ENCODE results near the gene BDKRB2.

BDKRB2 gene

DNA sequence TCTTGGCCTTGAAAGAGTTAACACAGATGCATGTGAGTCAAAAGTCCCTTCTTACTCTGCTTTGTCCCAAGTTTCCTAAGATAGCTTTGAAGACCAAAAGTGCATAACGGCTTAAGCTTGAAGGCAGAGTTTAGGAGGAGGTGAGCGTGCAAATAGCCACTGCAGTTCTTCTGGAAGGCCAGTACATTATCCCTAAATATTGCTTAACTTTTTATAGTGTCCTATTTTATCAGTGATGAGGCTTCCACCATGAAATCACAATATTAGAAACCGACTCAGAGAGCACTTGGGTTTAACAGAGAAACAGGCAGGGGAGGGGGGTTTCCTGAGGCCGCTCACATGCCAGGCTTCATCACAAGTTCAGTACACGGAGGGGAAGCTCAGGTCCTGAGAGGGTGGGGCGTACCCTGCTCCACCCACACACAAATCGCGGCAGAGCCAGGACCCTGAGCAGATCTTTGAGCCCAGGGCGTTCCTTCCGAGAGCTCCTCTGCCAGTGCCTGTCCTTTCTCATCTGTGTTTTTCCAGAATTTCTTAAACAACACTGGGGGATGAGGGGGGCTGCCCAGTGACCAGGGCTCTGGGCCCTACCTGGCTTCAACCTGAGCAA is 26.8 kb upstream of the BDKRB2 start:
- no peak for DNase-seq

DNA sequence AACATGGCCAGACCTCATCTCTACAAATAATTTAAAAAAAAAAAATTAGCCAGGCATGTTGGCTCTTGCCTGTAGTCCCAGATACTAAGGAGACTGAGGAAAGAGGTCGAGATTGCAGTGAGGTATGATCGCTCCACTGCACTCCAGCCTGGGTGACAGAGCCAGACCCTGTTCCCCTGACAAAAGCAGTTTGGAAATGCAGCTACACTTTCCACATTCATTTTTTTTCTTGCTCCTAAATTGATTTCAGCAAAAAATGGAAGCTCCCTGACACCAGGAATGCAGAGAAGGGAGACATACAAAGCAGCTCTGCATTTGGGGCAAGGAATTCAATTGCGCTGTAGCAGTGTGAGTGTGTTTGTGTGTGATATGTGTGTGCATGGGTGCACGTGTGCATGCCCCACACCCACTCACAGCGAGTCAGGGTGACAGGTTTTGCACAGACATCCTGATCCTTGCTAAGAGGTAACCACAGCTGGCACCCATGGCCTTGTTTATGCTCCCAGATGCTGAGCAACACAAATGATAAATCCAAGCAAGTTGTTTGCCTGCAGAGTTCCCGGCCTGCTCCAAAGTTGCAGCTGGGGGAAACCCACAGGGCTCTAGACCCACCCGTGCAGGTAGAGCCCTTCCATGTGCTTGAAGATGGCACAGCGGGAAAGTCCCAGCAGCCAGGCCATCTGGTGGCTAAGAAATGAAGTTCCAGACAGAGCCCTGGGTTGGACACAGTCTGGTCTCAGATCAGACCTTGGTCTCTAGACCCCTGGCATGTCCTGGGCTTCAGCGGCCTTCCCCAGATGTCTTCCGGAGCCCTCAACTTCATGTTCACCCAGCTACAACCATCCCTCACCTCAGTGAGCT is 25.9 kb upstream of the BDKRB2 start:
- no peak for DNase-seq

DNA sequence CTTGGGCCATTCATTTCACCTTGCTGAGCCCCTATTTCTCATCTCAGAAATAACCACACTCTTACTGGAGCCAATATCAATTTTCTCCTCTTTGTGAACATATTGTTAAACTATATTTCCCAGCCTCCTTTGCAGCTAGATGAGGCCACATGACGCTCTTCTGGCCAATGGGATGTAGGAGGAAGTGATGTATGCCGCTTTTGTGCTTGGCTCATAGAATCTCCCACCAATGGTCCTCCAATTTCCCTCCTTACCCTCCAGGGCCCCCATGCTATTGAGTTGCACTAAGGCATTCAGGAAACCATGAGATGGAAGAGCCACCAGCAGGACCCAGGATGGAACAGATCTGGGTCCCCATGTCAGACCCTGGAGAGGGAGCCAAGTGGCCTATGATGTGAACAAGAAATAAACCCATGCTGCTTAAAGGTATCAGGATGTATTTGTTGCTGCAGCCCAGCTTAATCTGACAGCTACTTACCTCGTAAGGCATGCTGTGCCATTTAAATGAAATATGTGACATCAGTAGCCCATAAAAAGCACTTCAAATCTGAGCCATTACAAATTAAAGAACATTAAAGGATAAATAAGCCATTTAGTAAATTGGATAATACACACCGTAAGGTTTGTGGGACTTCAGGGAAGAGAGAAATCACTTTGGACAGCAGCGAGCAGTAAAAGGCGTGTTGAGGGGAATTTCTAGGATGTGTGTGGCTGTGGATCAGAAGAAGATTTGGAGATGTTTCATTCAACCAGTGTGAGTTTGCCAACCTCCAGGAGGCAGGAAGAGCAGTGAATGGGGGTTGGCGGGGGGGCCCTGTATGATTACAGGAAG is 24.4 kb upstream of the BDKRB2 start:
- DNase-seq: no peak

DNA sequence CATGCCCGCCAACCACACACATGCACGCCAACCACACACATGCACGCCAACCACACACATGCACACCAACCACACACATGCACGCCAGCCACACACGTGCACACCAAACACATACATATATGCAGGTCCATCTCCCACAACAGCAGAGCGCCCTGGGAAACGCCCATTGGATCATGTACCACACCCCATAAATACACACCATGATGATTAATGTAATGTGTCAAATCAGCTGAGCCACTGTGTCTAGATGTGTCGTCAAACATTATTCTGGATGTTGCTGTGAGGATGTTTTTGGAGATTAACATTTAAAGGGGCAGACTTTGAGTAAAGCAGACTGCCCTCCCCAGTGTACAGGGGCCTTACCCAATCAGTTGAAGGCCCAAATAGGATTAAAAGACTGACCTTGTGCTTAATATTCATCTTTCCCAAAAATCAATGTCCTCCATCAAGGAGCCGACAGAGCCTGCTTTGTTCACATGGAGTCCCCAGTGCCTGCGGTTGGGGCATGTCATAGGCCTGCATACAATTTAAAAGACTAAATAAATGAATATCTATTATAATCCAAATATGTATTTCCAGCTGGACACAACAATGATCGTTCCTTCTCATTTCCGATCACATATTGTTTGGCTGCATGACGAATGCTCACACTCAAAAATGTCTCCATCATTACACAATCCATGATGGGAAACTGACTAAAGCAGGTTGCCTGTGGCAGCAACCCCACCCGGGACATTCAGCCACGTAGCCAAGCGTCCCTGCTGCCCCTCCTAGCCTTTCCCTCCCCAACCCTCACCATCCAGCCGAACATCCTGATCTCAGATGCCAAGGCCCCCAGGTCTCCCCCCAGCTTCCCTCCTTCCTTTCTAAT is 23.2 kb upstream of the BDKRB2 start:
- no peak for DNase-seq

DNA sequence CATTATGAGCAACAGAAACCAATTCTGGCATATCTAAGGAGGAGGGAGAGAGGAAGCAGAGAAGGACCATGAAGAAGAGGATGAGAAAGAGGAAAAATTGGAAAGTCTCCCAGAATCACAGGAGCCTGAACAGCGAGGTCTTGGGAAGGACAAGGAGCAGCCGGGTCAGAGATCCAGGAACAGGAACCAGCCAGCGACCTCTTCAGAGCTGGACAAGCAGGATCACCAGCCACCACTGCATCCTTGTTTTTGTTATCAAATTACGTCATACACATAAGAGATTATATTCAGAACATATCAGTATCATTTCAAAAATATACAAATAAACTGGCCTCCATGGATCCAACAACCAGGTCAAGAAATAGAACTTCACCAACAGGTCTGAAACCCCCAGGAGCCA is 22.1 kb upstream of the BDKRB2 start:
- no peak for DNase-seq

DNA sequence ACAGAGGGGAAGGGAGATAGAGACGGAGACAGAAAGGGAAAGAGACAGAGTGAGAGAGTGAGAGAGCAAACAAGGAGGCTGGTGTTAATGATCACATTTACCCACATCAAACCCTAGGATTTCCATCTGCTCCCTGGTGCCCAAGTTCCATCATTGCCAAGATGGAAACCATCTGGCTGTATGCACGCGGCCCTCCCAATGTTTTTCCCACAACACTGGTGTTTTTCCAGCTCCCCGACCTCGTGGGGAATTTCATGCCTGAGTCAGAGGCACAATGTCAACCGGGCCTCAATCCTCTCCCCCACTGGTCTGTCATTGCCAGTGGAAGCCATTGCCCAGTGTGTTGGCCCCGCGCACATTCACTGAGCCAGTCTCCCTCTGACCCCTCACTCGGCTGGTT is 19.9 kb upstream of the BDKRB2 start:
- no peak for DNase-seq

DNA sequence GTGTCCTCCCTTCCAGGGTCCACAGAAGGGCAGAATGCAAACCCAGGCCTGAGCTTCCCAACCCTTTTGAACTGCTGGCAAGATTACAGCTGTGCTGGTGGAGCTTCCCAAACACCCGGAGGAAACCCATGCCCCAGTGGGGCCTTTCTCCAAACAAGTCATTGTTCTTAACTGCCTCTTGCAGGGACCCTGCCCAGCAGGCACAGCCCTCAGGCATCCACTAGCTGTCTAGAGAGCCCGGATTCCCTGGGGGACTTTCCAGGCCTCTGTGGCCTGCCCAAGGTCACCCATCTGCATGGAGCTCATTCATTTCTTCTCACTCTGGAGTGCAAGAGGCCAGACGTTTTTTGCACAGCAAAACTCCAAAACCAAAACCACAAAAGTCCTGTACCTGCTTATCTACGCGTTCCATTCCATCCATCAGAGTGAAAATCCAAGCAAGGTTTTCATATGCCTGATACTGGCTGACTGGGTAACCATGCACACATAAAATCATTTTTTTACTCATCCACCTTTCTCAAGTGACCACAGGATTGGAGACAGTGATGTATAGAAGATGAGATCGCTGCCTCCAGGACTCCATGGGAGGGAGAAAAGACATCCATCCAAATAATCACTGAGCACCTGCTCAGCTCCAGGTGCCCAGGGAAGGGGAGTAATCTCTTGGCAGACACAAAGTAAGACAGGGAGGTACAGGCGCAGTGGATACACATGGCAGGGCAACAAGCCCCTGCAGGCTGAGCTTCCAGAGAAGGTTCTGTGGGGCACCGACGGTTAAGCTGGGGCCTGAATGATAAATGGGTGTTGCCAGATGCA is 17.2 kb upstream of the BDKRB2 start:
- DNase-seq: no peak

DNA sequence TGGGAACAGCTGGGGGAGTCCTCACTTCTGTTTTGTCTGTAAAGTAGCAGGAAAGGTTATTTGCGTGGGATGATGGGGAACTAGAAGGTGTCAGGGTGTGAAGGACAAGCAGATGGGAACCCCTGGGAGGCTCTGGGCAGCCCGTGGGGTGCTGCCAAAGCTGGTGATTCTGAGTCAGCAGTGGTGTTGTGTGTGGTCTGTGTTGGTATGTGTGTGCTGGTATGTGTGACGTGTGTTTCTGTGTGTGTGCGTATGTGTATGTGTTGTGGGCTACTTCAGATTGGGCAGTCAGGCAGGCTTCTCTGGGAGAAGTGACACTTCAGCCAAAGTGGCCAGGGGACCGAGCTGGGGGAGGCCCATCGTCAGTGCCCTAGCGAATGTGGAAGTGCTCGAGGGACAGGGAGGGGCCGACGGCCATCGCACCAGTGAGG is 15.3 kb upstream of the BDKRB2 start:
- no peak for DNase-seq

DNA sequence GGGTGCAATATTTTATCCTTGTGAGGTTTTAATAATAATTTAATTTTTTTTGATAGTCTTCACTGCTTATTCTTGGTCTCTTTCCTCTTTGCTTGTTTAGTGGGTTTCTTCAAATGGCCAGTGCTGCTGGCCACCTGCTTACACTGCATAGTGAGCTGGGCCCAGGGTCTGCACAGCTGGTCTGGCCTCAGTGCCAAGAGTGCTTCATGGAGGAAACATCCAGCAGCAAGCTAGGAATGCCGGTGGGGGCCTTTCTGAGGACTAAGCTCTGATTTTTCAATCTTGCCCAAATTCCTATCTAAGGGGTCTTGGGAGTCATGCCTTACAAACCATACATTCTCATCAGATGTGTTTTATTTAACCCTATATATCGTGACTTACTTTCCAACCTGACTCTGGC is 13.3 kb upstream of the BDKRB2 start:
- DNase-seq: no peak

DNA sequence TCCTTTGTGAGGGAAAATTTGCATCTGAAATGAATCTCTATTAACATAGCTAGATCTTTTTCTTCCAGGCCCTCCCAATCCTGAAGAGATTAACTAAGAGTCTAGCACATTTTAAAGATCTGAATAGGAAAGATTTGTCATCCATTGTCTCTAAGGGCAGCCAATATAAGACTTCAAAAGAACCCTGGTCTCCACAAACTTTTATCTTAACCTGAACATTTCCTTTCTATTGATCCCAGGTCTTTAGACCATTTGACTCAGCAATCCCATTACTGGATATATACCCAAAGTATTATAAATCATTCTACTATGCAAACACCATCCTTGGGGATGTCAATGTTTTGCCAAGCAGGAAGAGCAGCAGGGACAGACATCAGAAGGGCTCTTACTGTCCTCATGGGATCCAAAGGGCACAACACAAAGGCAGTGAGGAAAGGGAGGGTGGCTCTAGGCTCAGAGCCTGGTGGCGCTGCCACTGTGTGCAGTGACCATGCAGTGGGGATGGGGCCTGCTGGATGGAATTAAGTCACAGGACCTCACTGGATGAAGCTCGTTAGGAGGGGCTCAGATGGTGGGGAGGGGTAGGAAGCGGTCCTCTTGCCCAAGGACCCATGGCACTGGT is 12.7 kb upstream of the BDKRB2 start:
- no peak for DNase-seq

DNA sequence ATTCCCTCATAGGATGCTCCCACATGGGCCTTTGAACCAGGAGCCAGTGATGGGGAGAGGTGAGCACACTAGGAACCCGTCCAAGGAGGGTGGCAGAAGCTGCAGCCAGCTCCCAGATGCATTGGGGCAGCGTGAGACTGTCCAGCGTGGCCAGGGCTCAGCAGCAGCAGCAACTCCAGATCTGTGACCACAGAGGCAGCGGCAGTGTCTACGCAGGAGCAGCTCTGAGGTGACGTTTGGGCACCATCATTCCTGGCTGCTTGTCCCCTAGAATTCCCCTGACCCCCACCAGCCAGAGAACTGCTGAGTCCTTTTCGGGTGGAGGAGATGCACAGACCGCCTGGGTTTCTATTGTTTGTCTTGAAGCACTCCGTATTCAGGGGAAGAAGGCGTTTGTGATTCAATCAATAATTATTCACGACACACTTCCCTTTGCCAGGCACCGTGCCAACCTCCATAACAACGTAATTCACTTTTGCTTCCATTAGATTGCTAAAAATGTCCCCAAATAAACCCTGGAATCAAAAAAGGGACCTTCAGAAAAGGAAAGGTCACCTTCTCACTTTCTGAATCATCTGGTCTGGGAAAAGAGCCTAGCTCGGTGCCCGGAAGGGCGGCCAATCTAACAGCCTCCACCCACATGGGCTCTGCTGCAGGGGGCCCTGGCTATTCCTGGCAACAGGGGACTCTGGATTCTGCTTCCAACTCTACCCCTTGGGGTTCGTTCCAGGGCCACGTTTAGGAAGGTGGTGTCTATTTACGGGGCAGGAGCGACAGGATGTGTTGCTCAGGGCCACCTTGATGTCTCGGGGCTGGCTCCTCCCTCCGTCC is 11.4 kb upstream of the BDKRB2 start:
- no peak for DNase-seq

DNA sequence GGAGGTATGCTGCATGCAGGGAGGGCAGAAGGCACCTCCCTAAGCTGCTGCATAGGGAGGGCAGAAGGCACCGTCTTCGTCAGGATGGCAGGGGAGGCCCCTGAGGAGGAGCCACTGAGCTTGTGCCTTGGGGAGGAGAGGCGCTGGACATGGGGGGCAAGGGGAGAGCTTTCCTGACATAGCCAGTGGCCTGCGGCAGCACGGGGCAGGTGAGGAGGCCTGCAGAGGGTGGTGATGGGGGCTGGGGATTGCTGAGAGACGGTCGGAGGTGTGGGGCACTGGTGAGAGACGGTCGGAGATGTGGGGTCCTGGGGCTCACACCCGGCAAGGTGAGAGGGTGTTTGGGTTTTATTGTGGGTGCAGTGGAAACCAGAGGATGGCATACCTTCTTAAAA is 10.4 kb upstream of the BDKRB2 start:
- DNase-seq: no peak

DNA sequence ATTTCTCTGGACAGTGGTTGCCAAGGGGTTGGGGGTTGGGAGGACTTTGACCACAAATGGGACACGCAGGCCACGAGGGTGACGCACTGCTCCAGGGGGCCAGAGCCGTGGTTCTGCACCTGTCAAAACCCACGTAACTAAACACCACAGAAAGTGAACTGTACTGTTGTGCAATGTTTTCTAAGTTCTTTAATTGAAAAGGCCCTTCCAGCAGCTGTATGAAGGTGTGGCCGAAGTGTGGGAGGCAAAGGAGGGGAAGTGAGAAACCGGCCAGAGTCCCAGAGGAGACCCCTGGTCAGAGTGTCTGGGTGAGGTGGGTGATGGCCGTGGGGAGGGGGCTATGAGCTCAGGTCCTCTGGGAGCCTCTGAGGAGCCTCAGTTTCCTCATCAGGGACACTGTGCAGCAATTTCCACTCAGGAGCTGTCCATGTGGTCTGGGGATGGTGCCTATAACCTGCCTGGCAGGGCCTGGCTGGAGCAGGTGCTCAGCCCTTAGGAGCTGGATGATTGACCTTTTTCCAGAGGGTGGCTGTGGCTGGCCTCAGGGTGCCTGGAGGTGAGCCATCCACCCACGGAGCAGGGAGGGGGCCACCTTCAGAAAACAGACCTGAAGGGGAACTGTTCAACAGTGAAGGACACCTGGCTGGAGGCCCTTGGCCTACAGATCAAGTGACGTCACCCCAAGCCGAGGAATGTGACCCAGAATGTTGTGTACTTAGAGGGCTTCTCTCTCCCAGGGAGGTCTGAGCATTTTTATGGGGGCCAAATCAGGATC is 9.8 kb upstream of the BDKRB2 start:
- no peak for DNase-seq

DNA sequence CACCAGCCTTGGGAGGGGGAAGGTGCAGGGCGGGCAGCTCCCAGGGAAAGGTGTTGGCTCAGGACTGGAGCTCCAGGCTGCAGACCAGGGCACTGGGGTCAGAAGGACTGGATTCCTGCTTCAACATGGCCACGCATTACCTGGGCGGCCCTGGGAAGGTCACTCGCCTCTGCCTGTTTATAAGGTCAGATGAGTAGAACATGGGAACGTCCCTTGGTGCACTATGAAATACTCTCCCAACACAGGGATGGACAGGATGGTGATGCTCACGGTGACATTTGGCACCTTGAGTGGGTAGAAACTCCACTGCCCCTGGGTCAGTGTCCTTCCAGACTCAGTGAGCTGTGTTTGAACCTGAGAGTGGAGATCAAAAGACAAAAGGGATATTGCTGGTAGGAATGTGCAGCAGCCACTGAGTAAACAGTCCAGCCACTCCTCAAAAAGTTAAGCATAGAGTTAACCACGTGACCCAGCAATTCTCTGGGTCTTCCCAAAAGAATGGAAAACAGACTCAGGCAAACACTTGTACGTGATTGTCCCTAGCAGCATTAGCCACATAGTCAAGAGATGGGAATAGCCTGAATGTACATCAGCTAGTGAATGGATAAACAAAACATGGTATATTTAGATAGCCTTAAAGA is 9.1 kb upstream of the BDKRB2 start:
- no peak for DNase-seq

DNA sequence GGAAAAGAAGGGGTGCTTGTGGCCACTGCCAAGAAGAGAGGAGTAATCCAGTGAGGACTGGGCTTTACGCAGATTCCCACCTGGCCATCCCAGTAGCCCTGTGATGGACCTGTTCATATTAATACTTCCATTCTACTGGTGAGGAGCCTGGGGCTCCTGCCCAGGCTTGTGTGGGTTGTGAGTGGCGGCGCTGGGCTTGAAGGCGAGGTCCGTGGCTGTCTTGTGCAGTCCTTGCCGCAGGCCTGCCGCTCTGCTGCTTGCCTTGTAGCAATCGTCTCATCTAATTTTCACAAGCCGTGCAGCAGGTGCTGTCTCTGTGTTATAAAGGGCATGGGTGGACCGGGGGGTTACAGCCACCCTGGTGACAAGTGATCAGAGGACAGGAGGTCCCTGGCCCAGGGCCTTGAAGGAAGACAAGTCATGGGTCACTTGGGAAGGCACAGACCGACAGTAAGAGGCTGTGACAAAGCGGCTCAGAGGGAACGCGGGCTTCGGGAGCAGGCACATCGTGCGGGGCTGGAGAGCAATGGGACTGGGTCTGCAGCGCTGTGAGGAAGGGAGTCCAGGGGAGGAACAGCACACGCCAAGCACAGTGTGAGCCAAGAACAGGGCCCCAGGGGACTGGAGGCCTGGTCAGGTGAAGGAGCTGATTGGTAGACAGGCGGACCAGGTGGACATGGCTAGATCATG is 7.3 kb upstream of the BDKRB2 start:
- DNase-seq: no peak

DNA sequence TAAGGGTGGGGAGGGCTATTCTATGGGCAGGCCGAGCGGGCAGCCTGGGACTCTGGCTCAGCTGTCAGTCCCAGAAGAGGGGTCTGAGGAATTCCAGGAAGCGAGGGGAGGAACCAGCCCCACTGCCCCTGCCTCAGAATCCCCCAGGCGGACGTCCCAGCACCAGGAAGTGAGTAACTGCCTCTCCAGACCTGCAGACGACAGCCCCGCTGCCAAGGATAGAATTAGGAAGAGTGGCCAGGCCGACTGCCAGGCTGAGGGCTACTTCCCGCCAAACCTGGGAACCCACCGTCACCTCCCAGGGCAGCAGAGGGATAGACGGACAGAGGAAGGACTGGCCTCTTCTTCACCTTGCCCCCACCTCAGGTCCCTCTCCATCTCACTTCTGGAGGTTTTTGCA is 6.7 kb upstream of the BDKRB2 start:
- no peak for DNase-seq

DNA sequence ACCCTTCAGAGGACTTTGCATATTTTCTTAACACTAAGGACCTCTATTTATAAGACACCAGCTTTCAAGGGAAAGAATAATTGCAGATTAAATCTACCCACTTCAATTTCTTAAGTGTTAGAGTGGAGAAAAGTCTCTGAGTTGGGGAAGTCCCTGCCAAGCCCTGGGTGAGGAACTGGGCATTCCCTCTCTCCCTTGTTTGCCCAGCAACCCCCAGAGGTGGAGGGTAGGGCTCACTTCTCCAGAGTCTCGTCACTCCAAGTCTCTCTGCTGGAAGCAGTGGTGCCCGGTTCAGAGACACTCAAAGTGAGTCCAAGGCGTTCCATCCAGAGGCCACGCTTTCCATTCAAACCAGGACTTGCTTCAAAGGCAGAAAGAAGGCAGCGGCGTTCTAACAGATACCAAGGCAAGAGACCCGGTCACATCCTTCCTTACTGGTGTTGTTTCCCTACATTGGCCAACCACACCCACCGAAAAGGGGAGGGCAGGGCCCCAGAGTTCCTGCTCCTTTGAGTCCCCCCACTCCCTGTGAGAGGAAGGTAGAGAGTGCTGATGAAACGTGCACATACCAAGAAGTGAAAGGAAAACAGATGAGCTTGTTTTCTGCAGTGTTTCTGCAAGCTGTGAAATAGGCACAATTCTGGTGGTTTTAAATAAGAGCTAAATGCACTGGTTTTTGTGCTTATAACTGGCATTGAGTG is 6.1 kb upstream of the BDKRB2 start:
- DNase-seq: no peak

DNA sequence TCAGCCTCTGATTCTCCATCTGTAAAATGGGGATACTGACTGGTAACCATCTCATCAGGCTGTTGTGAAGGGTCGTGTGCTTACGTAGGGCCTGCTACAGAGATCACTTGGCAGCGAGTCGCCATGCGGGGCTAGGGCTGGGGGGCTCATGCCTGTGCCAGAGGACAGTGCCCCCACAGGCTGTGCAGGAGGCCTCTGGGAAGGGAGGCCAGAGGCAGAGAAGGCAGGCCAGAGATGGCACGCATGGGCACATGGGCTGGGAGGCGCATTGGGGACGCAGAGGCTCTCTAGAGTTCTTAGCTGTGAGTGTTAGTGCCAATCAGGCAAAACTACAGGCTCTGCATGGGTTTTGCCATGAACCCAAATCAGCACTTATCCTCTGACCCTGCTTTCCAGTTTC is 3.5 kb upstream of the BDKRB2 start:
- DNase-seq: no peak
